ENCODE results near the gene ELL.

Gene ELL

DNA sequence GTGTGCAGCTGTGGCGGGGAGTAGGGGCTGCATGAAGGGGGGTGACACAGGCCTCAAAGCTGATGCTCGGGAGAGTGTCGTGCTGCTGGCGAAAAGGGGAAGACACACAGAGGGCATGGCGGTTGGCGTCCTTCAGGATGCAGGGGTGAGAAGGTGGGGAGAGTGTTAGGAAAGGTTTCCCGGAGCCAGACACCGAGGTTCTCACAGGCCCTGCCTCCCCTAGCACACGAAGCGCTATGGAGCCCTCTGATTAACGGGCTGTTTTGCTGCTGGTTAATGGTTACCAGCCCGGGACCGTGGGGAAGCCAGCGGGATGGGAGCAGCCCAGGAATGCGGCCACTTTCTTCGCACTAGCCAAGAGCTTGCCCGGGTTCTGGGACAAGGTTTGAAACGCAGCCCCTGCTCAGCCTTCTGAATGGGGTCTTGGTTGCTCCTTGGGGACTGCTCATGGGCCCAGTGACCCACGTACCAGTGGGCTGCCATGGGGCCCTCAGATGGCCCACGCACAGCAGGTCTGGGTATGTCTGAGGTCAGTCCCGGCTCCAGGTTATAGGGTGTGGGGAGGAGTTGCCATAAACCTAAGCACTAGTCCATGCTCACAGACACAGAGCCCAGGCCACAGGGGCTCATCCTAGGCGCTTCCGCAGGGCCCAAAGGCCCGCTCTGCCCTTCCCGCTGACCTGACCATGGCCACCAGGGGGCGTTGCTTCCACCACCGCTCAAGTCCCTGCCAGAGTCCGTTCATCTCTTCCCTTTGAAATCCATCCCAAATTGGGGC, 52.6 kb downstream of the ELL start:
- peak; percentile 49 for DNase-seq (ENCODE audit: low read depth)

DNA sequence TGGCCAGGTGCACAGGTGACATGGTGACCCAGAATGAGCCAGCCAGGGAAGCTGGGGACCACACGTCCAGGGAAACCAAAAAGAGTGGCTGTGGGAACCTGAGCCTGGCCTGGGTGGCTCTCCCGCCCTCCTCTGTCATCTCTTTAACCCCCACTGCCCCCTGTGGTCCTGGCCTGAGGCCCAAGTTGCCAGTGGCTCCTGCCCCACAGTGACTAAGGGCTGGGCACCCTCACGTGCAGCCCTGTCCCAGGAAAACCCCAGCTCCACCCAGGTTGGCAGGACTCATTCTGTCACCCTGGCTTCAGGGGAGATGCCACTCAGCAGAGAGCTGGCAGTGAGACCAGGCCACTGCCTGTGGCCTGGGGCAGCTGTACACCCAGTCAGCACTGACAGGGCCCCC, 53.4 kb downstream of the ELL start:
- DNase-seq (ENCODE audit: low read depth) = no peak

DNA sequence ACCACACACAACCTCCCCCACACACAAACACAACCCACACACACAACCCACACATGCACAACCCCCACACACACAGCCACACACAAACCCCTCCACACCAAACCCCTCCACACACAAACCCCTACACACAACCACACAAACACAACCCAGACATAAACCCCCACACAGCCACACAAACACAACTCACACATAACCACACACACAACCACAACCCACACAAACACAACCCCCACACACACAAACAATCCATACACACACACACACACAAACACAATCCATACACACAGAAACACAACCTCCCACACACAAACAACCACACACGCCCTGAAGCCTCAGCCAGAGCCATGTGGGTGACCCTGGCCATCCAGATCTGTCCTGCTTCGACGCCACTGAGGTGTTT, 53.9 kb downstream of the ELL start:
- DNase-seq (ENCODE audit: low read depth) = no peak

DNA sequence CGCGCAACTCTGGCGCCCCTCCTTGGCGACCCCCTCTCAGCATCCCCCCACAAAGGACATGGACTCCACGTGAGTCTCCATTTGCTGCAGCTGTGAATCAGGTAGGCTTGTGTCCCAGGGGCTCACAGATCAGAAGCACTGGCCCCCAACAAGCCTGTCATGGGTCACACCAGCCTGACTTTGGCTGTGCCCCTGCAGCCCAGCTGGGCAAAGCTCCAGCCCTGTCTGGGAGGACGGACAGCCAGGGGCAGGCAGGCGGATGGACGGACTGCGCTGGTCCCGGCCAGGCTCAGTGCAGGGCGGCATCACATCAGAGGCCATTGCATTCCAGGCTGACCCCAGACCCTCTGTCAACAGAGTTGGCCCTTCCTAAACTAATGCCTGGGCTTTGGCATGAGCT, 55.5 kb downstream of the ELL start:
- DNase-seq (ENCODE audit: low read depth) = no peak

DNA sequence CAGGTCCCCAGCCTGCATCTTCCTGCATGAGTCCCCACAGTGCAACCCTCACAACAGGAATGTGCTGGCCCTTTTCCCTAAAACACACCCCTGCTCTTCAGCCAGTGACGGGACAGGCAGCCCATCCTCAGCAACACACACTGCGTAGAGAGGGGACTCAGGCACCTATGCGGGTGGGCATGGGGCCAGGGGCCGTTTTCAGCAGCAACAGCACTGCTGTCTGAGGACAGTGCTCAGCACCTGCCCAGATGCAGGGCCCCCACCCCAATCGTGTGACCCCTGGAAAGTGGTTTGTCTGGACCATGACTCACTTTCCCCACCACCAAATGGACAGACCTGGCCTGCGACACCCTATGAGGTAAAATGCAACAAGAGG, 55.9 kb downstream of the ELL start:
- no peak for DNase-seq (ENCODE audit: low read depth)

DNA sequence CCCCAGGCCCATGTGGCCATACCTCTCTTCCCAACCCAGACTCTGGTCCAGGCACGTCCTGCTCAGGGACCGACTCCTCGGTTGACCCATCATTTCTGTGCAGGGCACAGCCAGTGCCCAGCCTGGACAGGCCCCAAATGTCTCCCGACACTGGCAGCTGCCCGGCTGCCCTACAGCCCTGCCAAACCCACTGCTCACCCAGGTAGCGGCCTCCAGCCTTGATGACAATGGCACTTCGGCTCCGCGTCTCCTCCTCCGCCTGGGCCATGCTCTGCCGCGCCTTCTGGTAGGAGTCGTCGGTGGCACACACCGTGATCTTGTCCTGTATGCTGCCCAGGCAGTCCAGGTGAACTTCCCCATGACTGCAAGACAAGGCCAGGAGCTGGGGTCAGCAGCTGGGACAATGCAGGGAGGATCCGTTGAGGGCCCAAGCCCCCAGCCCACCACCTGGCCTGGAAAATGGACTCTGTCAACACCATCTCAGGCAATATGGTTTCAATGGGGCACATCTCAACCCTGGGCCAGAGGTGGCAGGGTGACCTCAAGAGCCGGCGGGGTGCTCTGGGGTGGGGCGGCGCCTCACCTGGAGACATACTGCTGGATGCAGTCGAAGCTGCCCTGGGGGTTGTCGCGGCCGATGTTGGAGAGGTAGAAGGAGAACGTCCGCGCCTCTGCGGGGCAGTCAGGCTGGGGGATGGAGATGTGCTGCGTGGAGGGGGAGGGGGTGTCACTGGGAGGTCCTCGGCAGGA, 56.5 kb downstream of the ELL start:
- DNase-seq (ENCODE audit: low read depth) = no peak

DNA sequence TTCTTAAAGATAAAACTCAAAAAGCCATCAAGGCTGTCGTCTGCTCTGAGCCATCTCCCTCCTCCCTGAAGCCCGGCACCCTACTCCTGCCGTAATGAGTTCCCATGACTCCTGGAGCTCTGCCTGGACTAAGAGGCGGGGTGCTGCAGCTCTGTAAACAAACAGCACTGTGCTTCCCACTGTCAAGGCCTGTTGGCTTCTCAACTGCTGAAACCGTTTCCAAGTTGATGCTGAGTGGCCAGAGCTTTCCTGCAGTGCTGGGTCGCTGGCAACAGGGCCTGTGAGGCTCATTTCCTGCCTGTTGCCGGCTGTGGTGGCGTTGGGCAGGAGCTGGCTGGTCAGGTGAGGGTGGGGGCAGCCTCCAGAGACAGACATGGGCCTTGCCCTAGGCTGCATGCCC, 57.2 kb downstream of the ELL start:
- no peak for DNase-seq (ENCODE audit: low read depth)

DNA sequence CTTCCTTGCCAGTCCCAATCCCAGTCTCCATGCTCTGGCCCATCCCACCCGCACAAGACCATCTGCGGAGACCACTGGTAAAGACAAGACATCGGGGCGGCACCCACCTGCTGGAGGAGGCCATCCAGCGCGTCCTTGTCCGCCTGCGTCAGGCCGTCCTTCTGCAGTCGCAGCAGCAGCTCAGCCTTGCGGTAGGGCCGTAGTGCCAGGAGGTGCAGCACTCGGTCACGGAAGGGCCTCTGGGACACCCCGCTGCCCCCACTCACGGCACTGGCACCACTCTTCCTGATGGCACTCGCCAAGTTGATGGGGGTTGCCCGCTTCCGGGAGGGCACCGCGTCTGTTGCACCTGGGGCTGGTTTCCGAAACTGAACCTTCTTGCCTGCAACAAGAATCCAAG, 60.4 kb downstream of the ELL start:
- DNase-seq (ENCODE audit: low read depth) = no peak

DNA sequence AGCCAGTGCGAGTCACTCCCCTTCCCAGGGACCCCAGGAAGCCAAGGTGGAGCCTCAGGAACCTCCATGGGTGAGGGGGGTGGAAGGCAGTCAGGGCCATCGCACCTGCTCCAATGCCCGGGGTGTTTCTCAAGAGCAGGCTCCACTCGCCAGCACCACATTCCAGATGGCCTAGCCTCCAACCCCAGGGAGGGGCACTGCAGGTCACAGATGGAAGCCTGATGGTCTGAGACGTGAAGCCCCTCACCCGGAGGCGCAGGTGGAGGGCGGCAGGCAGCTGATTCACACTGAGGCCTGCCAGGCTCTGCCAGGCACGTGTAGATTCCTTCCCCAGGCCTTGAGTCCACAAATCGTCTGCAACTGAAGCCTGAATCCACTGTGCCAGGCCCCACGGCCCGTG, 61.0 kb downstream of the ELL start:
- DNase-seq (ENCODE audit: low read depth) = no peak

DNA sequence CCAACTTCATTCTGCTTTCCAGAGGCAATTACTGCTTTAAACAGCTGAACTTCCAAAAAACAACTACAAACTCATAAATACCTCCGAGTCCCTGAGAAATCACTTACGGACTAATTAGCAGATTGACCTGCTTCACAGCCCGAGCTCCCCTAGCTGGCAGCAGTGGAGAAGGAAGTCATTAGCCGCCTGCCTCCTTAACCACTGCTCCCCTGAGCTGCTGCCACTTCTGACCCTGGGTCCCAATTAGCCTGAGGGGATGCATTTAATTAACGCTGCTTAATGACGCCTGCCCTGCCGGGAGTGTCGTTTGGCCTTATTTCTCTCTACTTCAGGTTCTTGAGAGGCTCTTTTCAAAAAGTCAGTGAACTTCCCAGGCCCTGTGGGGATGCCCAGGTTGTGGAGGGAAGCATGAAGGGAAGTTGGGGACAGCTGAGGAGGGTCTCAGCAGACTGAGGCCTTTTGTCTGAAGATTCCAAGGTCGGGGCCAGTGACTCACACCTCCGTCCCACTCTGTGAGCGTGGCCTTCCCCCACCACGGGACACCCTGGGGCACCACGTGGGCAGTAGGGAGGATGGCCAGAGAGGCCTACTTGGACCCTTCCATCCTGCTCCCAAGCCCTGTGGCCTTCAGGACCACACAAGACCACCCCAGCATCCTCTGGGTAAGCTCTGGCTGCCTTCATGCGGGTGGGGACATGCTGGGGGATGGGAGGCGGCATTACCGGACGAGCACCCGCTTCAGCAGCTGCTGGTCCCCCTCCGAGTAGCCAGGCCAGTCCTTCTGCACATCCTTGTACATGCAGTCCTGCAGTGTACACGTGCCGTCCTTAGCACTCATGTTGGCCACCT, 64.2 kb downstream of the ELL start:
- DNase-seq (ENCODE audit: low read depth) = no peak

DNA sequence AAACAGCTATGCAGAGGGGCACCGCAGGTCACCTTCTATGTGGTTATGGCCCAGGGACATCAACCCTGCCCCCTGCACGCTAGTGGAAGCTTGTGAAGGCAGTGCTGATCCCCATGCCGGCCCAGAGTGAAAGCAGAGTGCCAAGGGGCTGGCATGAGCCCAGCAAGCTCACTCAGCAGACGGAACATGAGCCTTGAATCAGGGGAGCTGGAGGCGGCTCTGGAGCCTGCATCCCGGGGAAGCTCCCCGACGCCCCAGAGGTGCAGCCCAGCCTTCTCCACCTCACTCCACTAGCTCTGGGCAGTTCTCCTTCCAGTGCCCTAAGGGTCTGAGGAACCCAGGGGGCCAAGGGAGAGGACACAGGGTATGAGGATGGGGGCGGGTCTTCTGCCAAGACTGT, 64.9 kb downstream of the ELL start:
- DNase-seq (ENCODE audit: low read depth) = no peak

DNA sequence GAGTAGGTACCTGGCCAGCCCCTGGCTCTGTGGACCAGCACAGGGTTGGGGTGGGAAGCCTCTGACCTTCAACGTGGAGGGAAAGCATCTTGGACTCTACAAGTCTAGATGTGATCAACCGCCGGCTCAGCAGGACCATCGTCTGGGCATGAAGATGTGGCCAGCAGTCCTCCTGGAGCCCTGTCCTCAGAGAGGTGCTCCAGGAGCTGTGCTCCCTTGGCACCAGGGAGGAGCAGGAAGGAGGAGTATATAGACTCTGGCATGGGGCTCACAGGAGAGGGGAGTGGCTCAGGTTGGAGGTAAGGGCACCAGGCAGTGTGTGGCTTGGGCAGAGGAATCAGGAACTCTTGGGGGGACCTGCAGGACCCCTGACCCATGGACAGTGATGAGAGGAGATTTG, 65.6 kb downstream of the ELL start:
- DNase-seq (ENCODE audit: low read depth) = no peak

DNA sequence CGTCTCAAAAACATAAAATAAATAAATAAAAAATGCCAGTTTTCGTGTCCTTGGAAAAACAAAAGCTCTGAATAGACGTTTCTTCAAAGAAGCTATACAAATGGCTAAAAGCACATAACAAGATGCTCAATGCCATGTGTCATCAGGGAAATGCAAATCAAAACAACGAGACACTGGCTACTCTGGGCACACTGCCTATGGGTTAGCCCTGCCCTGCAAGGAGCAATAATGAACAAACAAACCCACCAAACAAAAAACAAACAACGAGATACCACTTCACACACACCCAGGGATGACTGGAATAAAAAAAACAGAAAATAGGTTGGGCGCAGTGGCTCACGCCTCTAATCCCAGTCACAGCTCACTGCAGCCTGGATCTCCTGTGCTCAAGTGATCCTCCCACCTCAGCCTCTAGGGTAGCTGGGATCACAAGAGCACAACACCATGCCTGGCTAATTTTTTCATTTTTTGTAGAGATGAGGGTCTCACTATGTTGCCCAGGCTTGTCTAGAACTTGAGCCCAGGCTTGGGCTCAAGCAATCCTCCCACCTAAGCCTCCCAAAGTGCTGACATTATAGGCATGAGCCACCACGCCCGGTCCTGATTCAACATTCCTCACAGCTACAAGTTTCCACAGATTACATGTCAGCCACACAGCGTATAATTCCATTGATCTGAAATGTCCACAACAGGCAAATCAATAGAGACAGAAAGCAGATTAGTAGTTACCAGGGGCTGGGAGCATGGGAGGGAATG, 68.4 kb downstream of the ELL start:
- DNase-seq (ENCODE audit: low read depth) = no peak

DNA sequence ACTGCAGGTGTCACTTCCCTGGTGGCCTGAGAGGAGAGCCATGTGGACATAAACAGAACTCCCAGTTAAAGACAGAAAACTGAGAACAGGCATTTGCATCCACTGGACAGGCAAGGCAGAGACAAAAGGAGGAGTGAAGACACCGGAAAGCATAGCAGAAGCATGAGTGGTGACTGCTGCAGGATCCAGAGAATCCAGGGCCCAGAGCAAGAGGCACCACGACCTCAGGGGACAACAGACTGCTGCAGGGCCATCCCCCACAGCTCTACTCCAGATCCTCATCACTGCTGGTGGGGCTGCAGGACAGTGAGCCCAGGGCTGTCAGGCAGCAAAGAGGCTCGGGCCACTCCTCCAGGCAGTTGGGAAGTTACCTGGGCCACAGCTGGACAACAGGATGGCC, 69.5 kb downstream of the ELL start:
- DNase-seq (ENCODE audit: low read depth) = no peak

DNA sequence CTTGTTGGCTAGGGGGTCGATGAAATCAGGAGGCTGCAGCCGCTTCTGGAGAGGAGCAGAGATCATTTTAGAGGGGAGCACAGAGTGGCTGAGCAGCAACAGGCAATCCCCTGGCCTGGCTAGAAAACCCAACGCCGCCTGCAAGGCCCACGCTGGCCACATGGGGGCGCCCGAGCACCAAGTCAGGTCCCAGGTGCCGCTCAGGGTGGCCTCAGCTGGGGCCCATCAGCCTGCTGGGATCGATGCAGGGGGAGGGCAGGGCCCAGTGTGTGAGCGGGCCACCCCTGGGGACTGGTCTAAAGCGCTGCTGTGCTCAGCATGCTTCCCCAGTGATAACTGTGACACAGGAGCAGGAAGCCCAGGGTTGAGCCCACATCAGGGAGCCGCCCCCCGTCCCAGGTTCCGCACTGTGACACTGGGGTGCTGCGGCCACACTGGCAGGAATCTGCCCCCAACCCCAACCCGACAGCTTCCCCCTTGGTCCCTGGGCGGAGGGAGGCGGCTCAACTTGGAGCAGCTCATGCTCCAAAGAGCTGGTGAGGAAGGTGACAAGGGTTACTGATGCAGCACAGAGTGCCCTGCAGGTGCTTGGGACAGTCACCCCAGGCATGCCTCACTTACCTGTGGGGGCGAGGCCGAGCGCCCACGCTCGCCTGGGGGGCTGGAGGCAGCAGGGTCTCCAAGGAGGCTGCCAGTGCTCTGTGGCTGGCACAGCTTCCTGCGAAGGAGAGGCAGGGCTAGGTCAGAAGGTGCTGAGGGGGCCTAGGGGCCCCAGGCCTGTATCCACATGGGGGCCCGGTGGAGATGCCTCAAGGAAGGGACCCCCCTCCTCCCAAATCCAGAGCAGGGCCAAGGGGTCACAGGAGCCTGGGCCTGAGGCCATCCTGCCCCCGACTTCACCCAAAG, 70.7 kb downstream of the ELL start:
- DNase-seq (ENCODE audit: low read depth) = peak; percentile 85

DNA sequence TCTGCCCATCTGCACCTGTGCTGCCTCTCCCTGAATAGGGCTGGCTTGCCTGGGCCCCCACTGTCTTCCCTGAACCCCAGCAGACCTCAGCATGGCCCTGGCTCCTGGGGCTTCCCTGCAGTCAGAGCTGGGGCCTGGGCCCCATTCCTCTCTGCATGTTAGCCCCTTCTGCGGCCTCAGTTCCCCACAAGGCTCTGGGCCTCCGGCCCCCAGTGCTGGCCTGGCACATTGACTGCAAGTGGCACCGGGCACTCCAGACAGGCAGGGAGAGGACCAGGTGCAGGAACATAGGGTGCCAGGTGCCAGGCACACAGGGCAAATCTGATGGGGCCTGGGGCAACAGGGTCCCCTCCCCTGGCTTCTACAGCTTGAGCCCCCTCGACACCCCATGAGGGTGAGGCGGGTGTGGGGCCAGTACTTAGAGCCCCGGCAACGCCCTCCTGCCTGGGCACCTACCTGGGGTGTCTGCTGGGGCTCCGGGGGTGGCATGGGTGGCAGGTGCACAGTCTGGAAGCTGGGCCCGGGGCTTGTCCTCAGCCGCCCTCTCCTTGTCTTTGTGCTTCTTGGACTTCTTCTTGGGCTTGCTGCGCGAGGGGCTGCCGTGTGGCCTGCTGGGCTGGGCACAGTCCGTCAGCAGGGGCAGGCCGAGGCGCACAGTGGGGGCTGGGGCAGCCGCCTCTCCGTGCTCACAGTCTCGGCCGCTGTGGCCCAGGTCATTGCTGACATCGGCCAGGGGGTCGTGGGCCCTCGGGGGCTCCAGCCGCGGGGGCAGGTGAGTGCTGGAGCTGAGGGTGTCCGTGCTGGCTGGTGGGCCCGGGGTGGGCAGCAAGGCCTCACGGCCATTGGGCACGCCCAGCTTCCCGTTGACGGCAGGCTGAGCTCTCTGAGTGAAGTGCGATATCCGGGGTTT, 71.6 kb downstream of the ELL start:
- no peak for DNase-seq (ENCODE audit: low read depth)

DNA sequence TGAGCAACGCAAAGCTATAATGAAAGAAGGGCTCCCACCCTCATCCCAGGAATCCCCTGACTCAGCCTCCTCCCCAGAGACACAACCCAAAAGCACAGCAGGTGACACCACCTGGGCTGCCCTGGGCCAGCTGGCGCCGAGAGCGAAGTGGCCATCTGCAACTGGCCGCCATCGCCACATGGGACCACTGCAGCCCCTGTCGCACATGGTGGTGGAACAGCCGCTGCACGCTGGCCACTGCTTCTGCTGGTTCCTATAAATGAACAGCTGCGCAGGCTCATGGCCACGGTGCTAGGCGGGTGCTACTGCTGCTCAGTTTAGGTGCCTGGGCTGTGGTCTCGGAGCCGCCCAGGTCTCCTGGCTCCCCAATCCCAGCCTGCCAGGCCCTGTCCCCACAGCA, 72.3 kb downstream of the ELL start:
- DNase-seq (ENCODE audit: low read depth) = no peak

DNA sequence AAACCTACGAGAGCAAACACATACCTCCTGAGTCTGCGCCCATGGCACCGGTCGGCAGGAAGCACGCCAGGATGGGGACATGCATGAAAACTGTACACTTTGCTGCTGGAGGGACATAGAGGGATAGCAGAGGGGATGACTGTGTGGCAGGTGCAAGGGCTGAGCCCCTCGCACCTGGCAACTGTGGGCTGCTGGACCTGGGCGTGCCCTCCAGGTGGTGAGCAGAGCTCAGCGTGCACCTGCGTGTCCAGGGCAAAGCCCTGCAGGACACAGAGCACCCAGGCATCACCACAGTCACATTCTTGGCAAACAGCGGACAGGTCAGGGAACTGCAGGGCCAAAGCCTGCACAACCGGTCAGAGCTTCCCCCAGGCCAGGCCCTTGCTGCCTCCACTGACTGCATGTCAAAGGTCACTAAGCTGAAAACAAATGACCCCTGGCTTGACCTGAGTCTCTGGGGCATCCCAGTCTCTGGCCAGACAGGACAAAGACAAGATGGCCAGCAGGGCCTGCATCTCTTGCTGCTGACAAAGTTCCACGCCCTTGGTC, 75.0 kb downstream of the ELL start:
- DNase-seq (ENCODE audit: low read depth) = no peak

DNA sequence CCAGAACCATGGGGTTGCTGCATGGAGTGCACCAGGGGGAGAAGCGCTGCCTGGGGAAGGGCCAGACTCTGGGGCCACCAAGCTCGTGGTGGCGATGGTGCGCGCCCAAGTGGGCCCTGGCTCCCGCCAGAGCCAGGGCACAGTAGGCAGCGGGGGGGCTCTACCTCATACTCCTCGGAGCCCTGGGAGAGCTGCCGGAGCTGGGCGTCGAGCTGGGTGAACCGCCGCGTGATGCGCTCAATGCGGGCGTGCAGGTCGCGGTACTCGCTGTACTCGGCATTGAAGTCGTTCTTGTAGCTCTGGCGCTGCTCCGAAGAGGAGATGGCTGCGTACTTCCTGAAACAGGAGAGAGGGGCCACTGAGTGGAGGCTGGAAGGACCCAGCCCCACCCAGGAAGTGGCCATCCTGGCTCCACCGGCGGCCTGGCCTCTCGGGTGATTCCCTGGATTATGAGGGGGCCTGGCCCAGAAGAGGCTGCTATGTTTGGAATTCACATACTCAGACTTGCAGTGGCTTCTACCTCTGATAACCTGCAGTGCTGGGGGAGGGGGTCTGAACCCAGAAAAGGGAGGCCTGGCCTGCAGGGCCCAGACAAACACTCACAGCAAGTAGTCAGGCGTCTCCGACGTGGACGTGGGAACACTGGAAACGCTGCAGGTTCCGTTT, 75.6 kb downstream of the ELL start:
- DNase-seq (ENCODE audit: low read depth) = no peak

All from activated T-cell treated with anti-CD3 and anti-CD28 coated beads for 48 hours (primary cell).